ENCODE results near the gene RPUSD1. TPM values are rescaled to one million over a fixed set of nuclear protein-coding genes. Genes with fewer than 3 reads are reported as not detected.
A peak's percentile ranks its signal among the peaks of the same experiment; 100 is the strongest.
"Not testable (repeated sequence)": the region's sequence is repeated elsewhere in the genome, so short reads cannot be mapped to it uniquely, and the experiment has no call there.

The RPUSD1 gene, protein sequence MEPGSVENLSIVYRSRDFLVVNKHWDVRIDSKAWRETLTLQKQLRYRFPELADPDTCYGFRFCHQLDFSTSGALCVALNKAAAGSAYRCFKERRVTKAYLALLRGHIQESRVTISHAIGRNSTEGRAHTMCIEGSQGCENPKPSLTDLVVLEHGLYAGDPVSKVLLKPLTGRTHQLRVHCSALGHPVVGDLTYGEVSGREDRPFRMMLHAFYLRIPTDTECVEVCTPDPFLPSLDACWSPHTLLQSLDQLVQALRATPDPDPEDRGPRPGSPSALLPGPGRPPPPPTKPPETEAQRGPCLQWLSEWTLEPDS
- 1 to 10 TPM; 6.8 to 7.2 TPM for total RNA-seq

DNA sequence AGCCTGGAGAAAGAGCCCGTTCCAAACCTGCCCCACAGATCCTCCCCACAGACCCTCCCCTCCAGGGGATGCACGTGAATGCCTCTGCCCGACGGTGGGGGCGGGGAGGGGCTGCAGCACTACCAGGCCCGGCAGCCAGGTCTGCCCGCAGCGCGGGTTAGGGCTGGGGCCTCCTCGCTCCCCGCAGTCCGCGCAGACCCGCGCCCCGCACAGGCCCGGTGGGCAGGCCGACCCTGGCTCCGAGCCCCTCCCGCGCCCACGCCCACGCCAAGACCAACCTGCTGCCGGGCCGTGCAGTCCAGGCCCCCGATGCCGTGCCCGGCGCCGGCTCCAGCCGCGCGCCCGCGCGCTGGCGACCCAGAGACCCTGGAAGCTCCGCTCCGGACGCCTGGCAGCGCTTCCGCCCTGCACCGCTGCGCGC is at the start of gene RPUSD1:
Gene RPUSD1 (minus strand): TSS at position 404 of the 421 bp plus-strand sequence. CDS start 644 bp downstream, outside the sequence.
- intact Hi-C loops (cut with micrococcal nuclease) = loop anchor here (1.0 kb wide), 2 partner anchors 19 to 48 kb away; partner anchors contain the start of gene CIAO3
- no peak for DNase-seq
- H3K9me3 Mint-ChIP-seq = no peaks in the 10 kb centered on the region
- H3K4me3 Mint-ChIP-seq = peak within 1 kb of the TSS; percentile 83
- H3K4me1 Mint-ChIP-seq (ENCODE audit: low read depth) = peaks cover 13% of the 10 kb centered on the region
- H3K36me3 Mint-ChIP-seq (ENCODE audit: low read depth) = peaks cover 17% of the 10 kb centered on the region
- no peaks in the 10 kb centered on the region for H3K27me3 Mint-ChIP-seq (ENCODE audit: low read depth)
- H3K27ac Mint-ChIP-seq = no peak within 1 kb of the TSS
- CTCF ChIA-PET = interaction anchor here (0.8 to 6.1 kb wide), 2 partner anchors 75 to 115 kb away, joined by 3 to 55 read pairs; no protein-coding TSS in a partner anchor

DNA sequence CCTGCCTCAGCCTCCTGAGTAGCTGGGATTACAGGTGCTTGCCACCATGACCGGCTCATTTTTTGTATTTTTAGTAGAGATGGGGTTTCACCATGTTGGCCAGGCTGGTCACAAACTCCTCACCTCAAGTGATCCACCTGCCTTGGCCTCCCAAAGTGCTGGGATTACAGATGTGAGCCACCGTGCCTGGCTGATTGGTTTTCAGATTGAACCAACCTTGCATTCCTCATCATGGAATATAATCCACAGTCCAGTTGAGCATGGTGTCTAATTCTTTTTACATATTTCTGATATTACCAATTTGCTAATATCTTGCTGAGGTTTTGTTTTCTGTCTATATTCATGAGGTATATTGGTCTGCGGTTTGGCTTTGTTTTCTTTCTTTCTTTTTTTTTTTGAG is 48.6 kb upstream of the RPUSD1 start:
- CTCF ChIA-PET = interaction anchor here (0.7 kb wide), 1 partner anchor 216 kb away, joined by 3 read pairs; no protein-coding TSS in a partner anchor
- H3K4me3 Mint-ChIP-seq; H3K27ac Mint-ChIP-seq; H3K27me3 Mint-ChIP-seq (ENCODE audit: low read depth); intact Hi-C loops (cut with micrococcal nuclease); H3K4me1 Mint-ChIP-seq (ENCODE audit: low read depth); DNase-seq; H3K36me3 Mint-ChIP-seq (ENCODE audit: low read depth): not testable (repeated sequence)
- H3K9me3 Mint-ChIP-seq = peaks cover 13% of the 10 kb centered on the region

DNA sequence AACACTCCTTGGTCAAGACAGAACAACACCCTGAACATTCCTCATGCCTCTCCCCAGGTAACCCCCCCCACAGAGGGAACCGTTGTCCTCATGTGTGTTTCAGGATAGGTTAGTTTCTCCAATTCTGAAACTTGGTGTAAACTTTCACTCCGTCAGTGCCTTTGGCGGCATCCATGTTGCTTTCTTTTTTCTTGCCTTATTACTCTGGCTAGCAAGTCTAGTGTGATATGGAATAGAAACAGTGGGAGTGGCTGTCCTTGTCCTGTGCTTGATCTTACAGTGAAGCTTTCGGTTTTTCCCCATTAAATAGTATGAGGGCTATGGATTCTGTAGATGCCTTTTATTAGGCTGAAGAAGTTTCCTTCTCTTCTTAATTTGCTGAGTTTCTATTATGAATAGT is 48.0 kb upstream of the RPUSD1 start:
- no peak for DNase-seq
- Mint-ChIP-seq H3K27me3 (ENCODE audit: low read depth) (no peaks in the 10 kb centered on the region), H3K36me3 (ENCODE audit: low read depth) (no peaks in the 10 kb centered on the region), H3K27ac (no peak overlapping the region), H3K4me3 (no peak overlapping the region), H3K9me3 (peaks cover 13% of the 10 kb centered on the region), H3K4me1 (ENCODE audit: low read depth) (no peaks in the 10 kb centered on the region)
- intact Hi-C loops (cut with micrococcal nuclease) = no loop called here
- CTCF ChIA-PET = interaction anchor here (0.7 kb wide), 1 partner anchor 217 kb away, joined by 3 read pairs; no protein-coding TSS in a partner anchor

DNA sequence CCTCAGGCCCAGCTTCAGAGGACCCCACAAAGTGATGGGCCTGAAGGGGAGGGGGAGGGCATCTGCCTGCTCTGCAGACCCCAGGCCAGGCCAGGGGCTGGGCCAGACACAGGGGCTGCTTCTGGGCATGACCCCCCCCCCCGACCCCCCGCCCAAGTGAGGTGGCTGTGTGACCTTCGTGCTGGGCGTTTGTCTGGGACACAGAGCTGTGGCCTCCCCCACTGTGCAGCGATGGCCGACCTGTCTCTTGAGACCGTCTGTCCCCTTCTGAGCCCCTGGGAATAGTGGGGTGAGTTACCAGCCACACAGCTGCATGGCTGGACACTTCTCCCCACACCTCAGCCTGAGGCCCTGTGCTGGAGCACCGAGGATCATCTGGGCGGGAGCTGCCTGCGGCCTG is 47.2 kb upstream of the RPUSD1 start:
- Mint-ChIP-seq H3K4me1 (ENCODE audit: low read depth) (no peaks in the 10 kb centered on the region), H3K27me3 (ENCODE audit: low read depth) (no peaks in the 10 kb centered on the region), H3K9me3 (peaks cover 13% of the 10 kb centered on the region), H3K4me3 (no peak overlapping the region), H3K27ac (no peak overlapping the region), H3K36me3 (ENCODE audit: low read depth) (no peaks in the 10 kb centered on the region)
- DNase-seq = no peak
- CTCF ChIA-PET = no interaction called here
- intact Hi-C loops (cut with micrococcal nuclease) = no loop called here

DNA sequence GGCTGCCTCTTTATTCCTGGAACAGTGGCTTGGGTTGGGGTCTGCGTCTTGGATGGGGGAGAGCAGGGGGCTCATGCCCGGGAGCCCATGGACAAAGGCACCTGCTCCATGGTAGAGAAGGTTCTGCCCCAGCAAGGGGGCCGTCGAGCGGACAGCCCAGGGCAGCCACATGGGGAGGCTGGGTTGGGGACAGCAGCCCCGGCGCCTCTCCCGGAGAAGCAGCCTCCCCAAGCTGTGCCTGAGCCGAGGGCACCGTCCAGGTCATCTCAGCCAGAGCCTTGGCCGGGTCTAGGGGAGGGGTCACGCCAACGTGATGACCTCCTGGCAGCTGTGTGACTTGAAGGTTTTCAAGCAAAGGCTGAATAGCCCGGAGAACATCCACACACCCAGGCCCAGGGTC is 45.2 kb upstream of the RPUSD1 start:
- Mint-ChIP-seq H3K4me1 (ENCODE audit: low read depth) (no peaks in the 10 kb centered on the region), H3K36me3 (ENCODE audit: low read depth) (no peaks in the 10 kb centered on the region), H3K9me3 (peaks cover 13% of the 10 kb centered on the region), H3K4me3 (no peak overlapping the region), H3K27ac (no peak overlapping the region), H3K27me3 (ENCODE audit: low read depth) (peaks cover 4% of the 10 kb centered on the region)
- CTCF ChIA-PET = no interaction called here
- no peak for DNase-seq
- intact Hi-C loops (cut with micrococcal nuclease) = no loop called here

DNA sequence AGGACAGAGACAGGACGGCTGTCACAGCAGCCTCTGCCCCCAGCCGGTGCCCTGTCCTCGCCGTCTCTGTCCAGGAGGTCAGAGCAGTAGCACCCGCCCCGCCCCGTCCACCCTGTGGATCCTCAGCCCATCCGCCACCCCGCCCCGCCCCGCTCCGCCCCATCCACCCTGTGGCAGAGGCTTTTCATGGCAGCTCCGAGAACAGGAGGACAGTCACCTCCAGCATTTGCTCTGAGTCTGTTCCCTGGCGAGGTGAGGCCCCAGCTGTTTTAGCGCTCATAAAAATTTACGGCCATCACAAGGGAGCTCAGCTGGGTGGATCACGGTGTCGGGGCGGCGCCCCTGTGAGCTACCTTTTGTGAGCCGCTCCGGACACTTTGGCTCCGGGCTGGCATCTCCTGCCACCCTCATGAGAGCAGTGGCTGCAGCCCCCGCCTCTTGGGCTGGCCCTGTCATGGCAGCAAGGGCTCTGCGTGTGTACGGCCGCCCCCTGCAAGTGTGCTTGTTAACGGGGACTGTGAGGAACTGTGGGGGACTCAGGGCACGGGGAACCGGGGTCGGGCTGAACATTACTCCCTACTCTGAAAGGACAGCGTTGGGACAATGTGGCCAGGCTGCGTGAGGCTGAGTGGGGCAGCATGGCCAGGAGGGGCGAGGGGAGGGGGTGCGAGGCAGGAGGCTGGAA is 44.6 kb upstream of the RPUSD1 start:
- Mint-ChIP-seq H3K4me3 (no peak overlapping the region), H3K36me3 (ENCODE audit: low read depth) (no peaks in the 10 kb centered on the region), H3K4me1 (ENCODE audit: low read depth) (no peaks in the 10 kb centered on the region)

DNA sequence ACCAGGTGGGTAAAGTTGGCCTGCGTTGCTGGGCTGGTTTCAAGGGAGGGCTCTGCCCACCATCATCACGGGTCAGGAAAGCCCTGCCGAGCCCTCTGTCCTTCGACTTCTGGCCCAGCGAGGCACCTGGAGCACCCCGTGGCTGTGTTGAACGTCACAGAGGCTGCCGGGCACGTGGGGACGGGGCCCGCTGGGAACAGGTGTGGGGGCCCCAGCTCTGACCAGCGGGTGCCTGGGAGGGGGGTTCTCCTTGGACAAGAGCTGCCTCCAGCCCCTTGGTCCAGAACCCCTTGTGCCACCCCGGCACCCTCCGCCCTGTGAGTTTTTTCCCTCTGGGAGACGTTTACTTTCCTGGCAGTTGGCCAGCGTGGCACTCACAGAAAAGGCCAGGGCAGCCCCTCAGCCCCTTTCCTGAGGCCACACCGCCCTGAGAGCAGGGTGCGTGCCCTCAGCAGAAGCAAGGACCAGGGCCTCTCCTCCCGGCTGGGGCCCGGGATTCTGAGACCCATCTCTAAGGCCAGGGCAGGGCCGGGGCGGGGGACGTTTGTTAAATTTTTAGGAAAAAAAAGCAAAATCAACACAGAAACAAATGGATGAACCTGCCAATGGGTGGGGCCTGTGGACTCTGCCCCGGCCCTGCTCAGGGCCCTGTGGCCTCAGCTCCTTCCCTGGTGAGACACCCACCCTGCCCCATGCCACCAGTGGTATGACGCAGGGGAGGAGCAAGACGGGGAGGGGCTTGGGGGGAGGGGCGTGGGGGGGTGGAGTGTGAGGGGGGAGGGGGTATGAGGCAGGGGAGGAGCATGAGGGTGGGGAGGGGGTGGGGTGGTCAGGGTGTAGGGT is 43.6 kb upstream of the RPUSD1 start:
- Mint-ChIP-seq H3K4me3 (no peak overlapping the region), H3K27ac (no peak overlapping the region), H3K9me3 (peaks cover 10% of the 10 kb centered on the region), H3K27me3 (ENCODE audit: low read depth) (peaks cover 4% of the 10 kb centered on the region), H3K36me3 (ENCODE audit: low read depth) (no peaks in the 10 kb centered on the region), H3K4me1 (ENCODE audit: low read depth) (no peaks in the 10 kb centered on the region)
- no peak for DNase-seq
- intact Hi-C loops (cut with micrococcal nuclease) = no loop called here
- CTCF ChIA-PET = no interaction called here

More for the DNA sequence above, 44.6 kb upstream of the RPUSD1 start:
- H3K9me3 Mint-ChIP-seq = peaks cover 13% of the 10 kb centered on the region
- no peak overlapping the region for H3K27ac Mint-ChIP-seq
- CTCF ChIA-PET = no interaction called here
- H3K27me3 Mint-ChIP-seq (ENCODE audit: low read depth) = peaks cover 4% of the 10 kb centered on the region
- intact Hi-C loops (cut with micrococcal nuclease) = no loop called here
- no peak for DNase-seq

DNA sequence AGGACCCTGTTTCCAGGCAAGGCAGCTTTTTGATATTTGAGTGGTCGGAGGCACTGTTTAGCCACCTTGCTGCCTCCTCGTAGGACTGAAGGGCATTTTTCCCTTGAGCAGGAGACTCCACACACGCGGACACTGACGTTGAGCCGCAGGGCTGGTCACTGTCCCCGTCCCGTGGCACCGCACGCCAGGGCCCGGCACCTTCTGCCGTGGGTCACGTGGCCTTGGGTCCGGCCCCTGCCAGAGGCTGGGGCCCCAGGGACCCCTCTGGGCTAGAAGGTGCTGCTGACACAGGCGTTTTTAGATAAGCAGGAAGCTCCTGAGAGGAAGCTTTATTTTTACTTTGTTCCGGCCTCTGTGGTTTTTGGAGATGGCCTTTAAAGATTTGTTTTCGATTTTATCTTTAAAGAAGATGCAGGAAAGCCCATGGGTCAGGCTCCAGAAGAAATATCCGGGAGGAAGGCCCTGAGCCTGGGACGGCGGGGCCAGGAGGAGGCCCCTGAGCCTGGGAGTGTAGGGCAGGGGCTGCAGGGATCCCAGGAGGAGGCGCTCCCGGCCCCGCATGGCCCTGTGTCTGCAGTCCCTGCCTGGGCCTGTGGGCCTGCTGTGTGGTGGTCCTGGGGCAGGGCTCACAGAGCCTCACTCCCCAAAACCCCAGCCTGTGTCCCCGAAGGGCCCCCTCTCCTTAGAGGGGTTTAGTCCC is 42.8 kb upstream of the RPUSD1 start:
- no peak for DNase-seq
- Mint-ChIP-seq H3K36me3 (ENCODE audit: low read depth) (no peaks in the 10 kb centered on the region), H3K27ac (no peak overlapping the region), H3K9me3 (peaks cover 4% of the 10 kb centered on the region), H3K4me1 (ENCODE audit: low read depth) (no peaks in the 10 kb centered on the region), H3K27me3 (ENCODE audit: low read depth) (peaks cover 4% of the 10 kb centered on the region), H3K4me3 (no peak overlapping the region)
- intact Hi-C loops (cut with micrococcal nuclease) = no loop called here
- CTCF ChIA-PET = no interaction called here

DNA sequence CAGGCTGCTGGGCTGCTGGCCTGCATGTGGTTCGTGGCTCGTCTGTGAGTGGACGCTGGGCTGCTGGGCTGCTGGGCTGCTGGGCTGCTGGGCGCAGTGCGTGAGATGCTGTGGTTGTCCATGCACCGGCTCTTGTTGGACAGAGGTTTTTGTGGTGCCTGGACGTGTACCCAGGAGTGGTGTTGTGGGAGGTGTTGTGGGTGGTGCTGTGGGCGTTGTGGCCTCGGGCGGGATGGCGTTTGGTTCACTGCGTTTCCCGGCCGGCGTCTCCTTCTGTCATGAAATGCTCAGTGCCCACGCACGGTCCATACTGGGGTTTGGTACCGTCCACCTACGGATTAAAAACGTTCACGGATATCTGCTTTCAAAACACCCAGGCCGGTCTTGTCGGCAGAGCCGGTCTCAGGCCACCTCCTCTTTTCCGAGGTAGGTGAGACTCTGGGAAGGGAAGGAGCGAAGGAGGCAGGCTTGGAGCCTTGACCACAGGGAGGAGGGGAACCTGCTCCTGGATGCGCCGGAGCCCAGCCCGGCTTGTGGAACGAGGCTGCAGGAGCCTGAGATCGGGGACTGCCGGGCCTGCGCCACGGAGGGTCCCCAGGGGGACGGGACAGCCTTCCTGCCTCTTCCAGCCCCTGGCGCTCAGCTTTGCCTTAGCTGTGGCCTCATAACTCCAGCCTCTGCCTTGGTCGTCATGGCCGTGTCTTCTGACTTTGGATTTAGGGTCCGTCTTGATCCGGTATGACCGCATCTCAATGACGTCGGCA is 42.1 kb upstream of the RPUSD1 start:
- Mint-ChIP-seq H3K4me1 (ENCODE audit: low read depth) (no peaks in the 10 kb centered on the region), H3K27me3 (ENCODE audit: low read depth) (peaks cover 11% of the 10 kb centered on the region), H3K36me3 (ENCODE audit: low read depth) (no peaks in the 10 kb centered on the region), H3K4me3 (no peak overlapping the region), H3K9me3 (no peaks in the 10 kb centered on the region), H3K27ac (no peak overlapping the region)
- DNase-seq = no peak
- CTCF ChIA-PET = no interaction called here
- intact Hi-C loops (cut with micrococcal nuclease) = no loop called here

DNA sequence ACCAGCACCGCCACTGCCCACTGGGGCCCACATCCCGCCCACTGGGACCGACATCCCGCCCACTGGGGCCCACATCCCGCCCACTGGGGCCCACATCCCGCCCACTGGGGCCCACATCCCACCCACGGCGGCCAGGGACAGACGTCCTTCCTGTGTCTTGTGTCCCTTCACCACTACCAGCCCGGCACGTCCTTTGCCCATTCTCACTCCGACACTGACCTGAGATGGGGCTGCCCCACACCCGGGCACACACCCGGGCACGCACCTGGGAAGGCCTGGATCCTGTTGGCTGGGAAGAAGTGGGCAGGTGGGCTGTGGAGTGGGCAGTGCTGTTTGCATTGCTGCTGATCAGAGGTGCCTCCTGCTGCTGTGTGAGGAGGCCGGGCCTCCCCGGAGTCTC is 40.7 kb upstream of the RPUSD1 start:
- CTCF ChIA-PET = no interaction called here
- H3K4me1 Mint-ChIP-seq (ENCODE audit: low read depth) = no peaks in the 10 kb centered on the region
- intact Hi-C loops (cut with micrococcal nuclease) = no loop called here
- no peaks in the 10 kb centered on the region for H3K9me3 Mint-ChIP-seq
- DNase-seq = no peak
- H3K27me3 Mint-ChIP-seq (ENCODE audit: low read depth) = peaks cover 11% of the 10 kb centered on the region
- no peak overlapping the region for H3K4me3 Mint-ChIP-seq
- H3K27ac Mint-ChIP-seq = no peak overlapping the region
- no peaks in the 10 kb centered on the region for H3K36me3 Mint-ChIP-seq (ENCODE audit: low read depth)

DNA sequence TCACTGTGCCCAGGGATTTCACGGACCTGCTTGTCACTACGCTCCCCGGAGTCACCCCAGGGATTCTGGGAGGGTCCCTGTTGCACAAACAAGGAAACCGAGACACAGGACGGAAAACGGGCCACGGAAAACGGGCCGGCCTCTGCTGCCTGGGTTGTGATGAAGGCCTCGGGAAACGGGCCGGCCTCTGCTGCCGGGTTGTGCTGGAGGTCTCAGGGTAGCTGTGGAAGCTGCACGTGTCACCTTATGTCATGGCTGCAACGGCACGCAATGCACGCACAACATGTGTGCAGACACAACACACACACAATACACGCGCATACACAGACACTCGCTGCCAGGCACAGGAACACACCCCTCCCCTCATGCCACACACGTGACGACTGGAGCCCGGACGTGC is 39.3 kb upstream of the RPUSD1 start:
- Mint-ChIP-seq H3K27ac (no peak overlapping the region), H3K4me1 (ENCODE audit: low read depth) (no peaks in the 10 kb centered on the region), H3K27me3 (ENCODE audit: low read depth) (peaks cover 14% of the 10 kb centered on the region), H3K9me3 (no peaks in the 10 kb centered on the region), H3K4me3 (no peak overlapping the region), H3K36me3 (ENCODE audit: low read depth) (no peaks in the 10 kb centered on the region)
- DNase-seq = no peak
- intact Hi-C loops (cut with micrococcal nuclease) = no loop called here
- CTCF ChIA-PET = no interaction called here

All from activated naive CD4-positive, alpha-beta T cell treated with anti-CD3 and anti-CD28 coated beads for 36 hours (primary cell).